Inflammatory macrophage (primary cell): ENCODE data around the gene CHMP6.
A peak's percentile ranks its signal among the peaks of the same experiment; 100 is the strongest.
"Not testable (repeated sequence)": the region's sequence is repeated elsewhere in the genome, so short reads cannot be mapped to it uniquely, and the experiment has no call there.

Source experiments
- DNase-seq, 2 donors: peaks; one replicate each; pipeline ENCODE4 v3.0.0-alpha.2; 2020 to 2022

CHMP6 gene

GRCh38 chr17:81016575-81016974 is 24.9 kb downstream of the CHMP6 start:
- no peak for DNase-seq

GRCh38 chr17:81017330-81017729 is 25.7 kb downstream of the CHMP6 start:
- not testable (repeated sequence) for DNase-seq

GRCh38 chr17:81018044-81018802 is 26.6 kb downstream of the CHMP6 start:
- DNase-seq, result peak; percentile 49 to 61

- DNase-seq, result no peak
Observed at GRCh38 chr17:81019563-81020442, 28.2 kb downstream of the CHMP6 start.

GRCh38 chr17:81020443-81020766 is 28.8 kb downstream of the CHMP6 start:
- no peak for DNase-seq

GRCh38 chr17:81020767-81021497 is 29.3 kb downstream of the CHMP6 start:
- no peak for DNase-seq

GRCh38 chr17:81021531-81022343 is 30.1 kb downstream of the CHMP6 start:
- DNase-seq, result no peak

GRCh38 chr17:81022344-81022676 is 30.7 kb downstream of the CHMP6 start:
- no peak for DNase-seq

- no peak for DNase-seq
Observed at GRCh38 chr17:81025065-81025740, 33.6 kb downstream of the CHMP6 start.

- no peak for DNase-seq
Observed at GRCh38 chr17:81025741-81026129, 34.1 kb downstream of the CHMP6 start.

- no peak for DNase-seq
Observed at GRCh38 chr17:81026266-81027036, 34.8 kb downstream of the CHMP6 start.

- no peak for DNase-seq
Observed at GRCh38 chr17:81027038-81027437, 35.4 kb downstream of the CHMP6 start.

GRCh38 chr17:81027591-81028505 is 36.2 kb downstream of the CHMP6 start:
- DNase-seq, result peak in 1 of 2 donors; percentile 29

- no peak for DNase-seq
Observed at GRCh38 chr17:81028506-81028858, 36.8 kb downstream of the CHMP6 start.

- peak; percentile 39 to 40 for DNase-seq
Observed at GRCh38 chr17:81029859-81030258, 38.2 kb downstream of the CHMP6 start.

GRCh38 chr17:81030312-81030711 is 38.7 kb downstream of the CHMP6 start:
- not testable (repeated sequence) for DNase-seq

GRCh38 chr17:81030741-81031565 is 39.3 kb downstream of the CHMP6 start:
- no peak for DNase-seq

GRCh38 chr17:81031566-81032550 is 40.2 kb downstream of the CHMP6 start:
- DNase-seq, result no peak
